Caco-2 (cell line): Measurements from ENCODE around the gene SEZ6L2. TPM values are rescaled to one million over a fixed set of nuclear protein-coding genes. Genes with fewer than 3 reads are reported as not detected.

Source experiments
- BruUV-seq: library from RNA; stranded (reverse); fragments of 400-500 nt; replicated peaks from 2 replicates; lab custom pipeline; 2021; lab: Mats Ljungman, UMichigan
- CTCF ChIA-PET: fragments of 300-600 bp; sonication (Branson Sonifier 250); formaldehyde crosslinking; loops from one replicate; lab custom pipeline; 2022; ENCODE audit warnings: antibody characterized with exemption; lab: Charles Lee
- POLR2A ChIA-PET: fragments of 300-600 bp; sonication (Branson Sonifier 250); formaldehyde crosslinking; loops from one replicate; lab custom pipeline; 2022; ENCODE audit warnings: antibody characterized with exemption; lab: Charles Lee
- DNase-seq, 2 experiments: peaks; one replicate each; pipeline versions ENCODE4 v3.0.0 to v3.0.0-alpha.2; 2020 to 2022
- H3K27me3 ChIP-seq: replicated peaks from 2 replicates; pipeline ENCODE4 v1.6.0; 2011; ENCODE audit warnings: low read length; ENCODE audit not compliant: control insufficient read depth, insufficient read depth
- H3K36me3 ChIP-seq: 2 replicates; pipeline ENCODE4 v1.5.1; 2011; ENCODE audit warnings: low read length; ENCODE audit not compliant: control insufficient read depth, insufficient read depth
- H3K4me1 ChIP-seq: fragments of 250-450 bp; sonication (Bioruptor Pico); 2 replicates; pipeline ENCODE4 v1.5.1; 2020; ENCODE audit warnings: mild to moderate bottlenecking
- H3K4me3 ChIP-seq: 2 replicates; pipeline ENCODE4 v1.5.1; 2011; ENCODE audit warnings: low read depth, mild to moderate bottlenecking, control low read depth, low read length
- H3K9me3 ChIP-seq: fragments of 250-450 bp; sonication (Bioruptor Pico); 2 replicates; pipeline ENCODE4 v1.5.1; 2020; ENCODE audit warnings: mild to moderate bottlenecking, moderate library complexity
- H3K27ac Mint-ChIP-seq: one replicate; pipeline ENCODE4 v1.8.0; 2022; ENCODE audit warnings: mixed read lengths; ENCODE audit not compliant: unreplicated experiment
- H3K27me3 Mint-ChIP-seq: one replicate; pipeline ENCODE4 v1.8.0; 2022; ENCODE audit warnings: mixed read lengths; ENCODE audit not compliant: insufficient read depth, unreplicated experiment
- H3K36me3 Mint-ChIP-seq: one replicate; pipeline ENCODE4 v1.8.0; 2022; ENCODE audit warnings: mild to moderate bottlenecking, mixed read lengths; ENCODE audit not compliant: insufficient read depth, unreplicated experiment
- H3K4me1 Mint-ChIP-seq: one replicate; pipeline ENCODE4 v1.8.0; 2022; ENCODE audit warnings: low read depth, mixed read lengths; ENCODE audit not compliant: unreplicated experiment
- H3K4me3 Mint-ChIP-seq: one replicate; pipeline ENCODE4 v1.8.0; 2022; ENCODE audit warnings: mild to moderate bottlenecking, moderate library complexity, mixed read lengths; ENCODE audit not compliant: unreplicated experiment
- H3K9me3 Mint-ChIP-seq: one replicate; pipeline ENCODE4 v1.8.0; 2022; ENCODE audit warnings: mixed read lengths; ENCODE audit not compliant: unreplicated experiment
- CTCF ChIP-seq, 2 experiments: fragments of 200-600 bp in 1 of 2; IDR thresholded peaks; 1 replicate in 1 of 2; 2 replicates in 1 of 2; pipeline versions ENCODE4 v1.5.1 to v1.8.0; 2011 to 2022; ENCODE audit warnings: antibody characterized with exemption in 1 of 2, control low read depth in 1 of 2, inconsistent platforms in 1 of 2, low read depth in 1 of 2, low read length in 1 of 2, mild to moderate bottlenecking in 1 of 2, moderate library complexity in 1 of 2; ENCODE audit not compliant: insufficient read depth in 1 of 2, severe bottlenecking in 1 of 2, unreplicated experiment in 1 of 2
- intact Hi-C: fragments of 100-400 bp; cut with micrococcal nuclease; formaldehyde crosslinking; loops from one replicate; pipeline ENCODE4 v1.10.0; 2022; ENCODE audit not compliant: unreplicated experiment
- total RNA-seq: library from RNA; stranded (reverse); gene quantifications from 2 replicates; pipeline ENCODE4 v1.2.3, GENCODE V29; 2022

Gene SEZ6L2
- total RNA-seq, 1 experiment from 2014 or later, result 24.1 TPM

DNA sequence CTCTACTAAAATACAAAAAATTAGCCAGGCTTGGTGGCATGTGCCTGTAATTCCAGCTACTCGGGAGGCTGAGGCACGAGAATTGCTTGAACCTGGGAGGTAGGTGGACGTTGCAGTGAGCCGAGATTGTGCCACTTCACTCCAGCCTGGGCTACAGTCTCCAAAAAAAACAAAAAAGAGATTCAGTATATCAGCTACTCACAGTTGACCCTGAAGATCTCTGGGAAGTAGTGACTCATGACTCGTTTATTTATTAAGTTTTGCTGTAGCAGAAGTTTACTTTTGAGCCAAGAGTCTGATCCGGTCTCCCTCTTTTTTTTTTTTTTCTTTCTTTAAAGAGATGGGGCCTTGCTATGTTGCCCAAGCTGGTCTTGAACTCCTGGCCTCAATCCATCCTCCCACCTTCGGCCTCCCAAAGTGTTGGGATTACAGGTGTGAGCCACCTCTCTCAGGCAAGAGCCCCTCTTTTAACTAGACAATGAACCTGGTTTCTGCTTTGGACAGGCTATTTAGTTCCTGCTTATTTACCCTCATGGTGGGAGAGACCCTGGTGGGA lies 74.7 kb downstream of the SEZ6L2 start:
- no peak overlapping the region for H3K4me3 ChIP-seq
- intact Hi-C loops, result no loop called here
- POLR2A ChIA-PET, result interaction anchor here (0.5 kb wide), 1 partner anchor 75 kb away, joined by 5 read pairs; the partner anchor contains the start of gene SEZ6L2

GRCh38 chr16:29821643-29822115 lies 77.7 kb downstream of the SEZ6L2 start:
- H3K36me3 Mint-ChIP-seq, result peaks cover 42% of the 10 kb centered on the region
- no peak for TF ChIP-seq CTCF (IDR thresholded peaks at IDR 0.05; ENCODE audit: insufficient read depth in 1 of 2, low read depth in 1 of 2, low read length in 1 of 2, severe bottlenecking in 1 of 2, unreplicated experiment in 1 of 2)
- POLR2A ChIA-PET, result interaction anchor here (0.6 kb wide), 2 partner anchors 15 to 152 kb away, joined by 3 to 7 read pairs; partner anchors contain the start of gene TAOK2
- H3K9me3 ChIP-seq, result no peaks in the 10 kb centered on the region
- no peaks in the 10 kb centered on the region for H3K9me3 Mint-ChIP-seq
- H3K27me3 ChIP-seq, result no peaks in the 10 kb centered on the region
- no peaks in the 10 kb centered on the region for H3K27me3 Mint-ChIP-seq
- CTCF ChIA-PET, result interaction anchor here (0.6 to 2.2 kb wide), 2 partner anchors 27 to 152 kb away, joined by 5 to 13 read pairs; no protein-coding TSS in a partner anchor
- H3K4me3 ChIP-seq, result no peak overlapping the region
- H3K4me3 Mint-ChIP-seq, result no peak overlapping the region
- intact Hi-C loops, result no loop called here
- peaks cover 27% of the 10 kb centered on the region for H3K4me1 ChIP-seq
- no peak for DNase-seq
- BruUV-seq, result no TSS peak
- no peaks in the 10 kb centered on the region; the same call in 1 of the 2 replicates for H3K36me3 ChIP-seq
- peaks cover 26% of the 10 kb centered on the region for H3K4me1 Mint-ChIP-seq
- no peak overlapping the region for H3K27ac Mint-ChIP-seq

More for the DNA sequence above, 74.7 kb downstream of the SEZ6L2 start:
- Mint-ChIP-seq H3K27ac (peak overlapping the region; percentile 53), H3K27me3 (no peaks in the 10 kb centered on the region), H3K4me1 (peaks cover 17% of the 10 kb centered on the region), H3K9me3 (no peaks in the 10 kb centered on the region), H3K36me3 (peaks cover 23% of the 10 kb centered on the region), H3K4me3 (no peak overlapping the region)
- Histone ChIP-seq H3K27me3 (no peaks in the 10 kb centered on the region), H3K36me3 (no peaks in the 10 kb centered on the region), H3K9me3 (no peaks in the 10 kb centered on the region), H3K4me1 (peaks cover 49% of the 10 kb centered on the region)
- CTCF ChIA-PET, result interaction anchor here (1.5 to 1.9 kb wide), 2 partner anchors 9 to 24 kb away, joined by 3 to 7 read pairs; partner anchors contain the start of gene PAGR1
- BruUV-seq, result no TSS peak
- no peak for TF ChIP-seq CTCF (IDR thresholded peaks at IDR 0.05; ENCODE audit: insufficient read depth in 1 of 2, low read depth in 1 of 2, low read length in 1 of 2, severe bottlenecking in 1 of 2, unreplicated experiment in 1 of 2)
- no peak for DNase-seq

Other genes starting within 250 kb of the SEZ6L2 start
- gene SPN, start 236.3 kb downstream of the SEZ6L2 start, total RNA-seq, result not detected in 2 replicates
- gene QPRT, start 220.4 kb downstream of the SEZ6L2 start, total RNA-seq, result 176 and 178 TPM in 2 replicates
- not detected in 2 replicates for gene C16orf54, start 153.6 kb downstream of the SEZ6L2 start, total RNA-seq
- gene ZG16, start 121.3 kb downstream of the SEZ6L2 start, total RNA-seq, result 1.4 and 1.9 TPM in 2 replicates
- 134 and 152 TPM in 2 replicates for gene KIF22, start 108.8 kb downstream of the SEZ6L2 start, total RNA-seq
- 299 and 317 TPM in 2 replicates for gene MAZ, start 93.0 kb downstream of the SEZ6L2 start, total RNA-seq
- gene PRRT2, start 87.4 kb downstream of the SEZ6L2 start, total RNA-seq, result 3.6 and 3.9 TPM in 2 replicates
- 31.4 and 33.0 TPM in 2 replicates for gene PAGR1, start 83.4 kb downstream of the SEZ6L2 start, total RNA-seq
- 62.9 and 72.5 TPM in 2 replicates for gene MVP, start 79.1 kb downstream of the SEZ6L2 start, total RNA-seq
- gene CDIPT, start 36.3 kb downstream of the SEZ6L2 start, total RNA-seq, result 56.6 and 57.1 TPM in 2 replicates
- 13.2 and 14.7 TPM in 2 replicates for gene ASPHD1, start 938 bp upstream of the SEZ6L2 start, total RNA-seq
- 13.0 and 14.9 TPM in 2 replicates for gene KCTD13, start 26.7 kb upstream of the SEZ6L2 start, total RNA-seq
- 54.5 and 57.7 TPM in 2 replicates for gene TMEM219, start 62.5 kb upstream of the SEZ6L2 start, total RNA-seq
- gene TAOK2, start 74.3 kb upstream of the SEZ6L2 start, total RNA-seq, result 45.8 and 47.1 TPM in 2 replicates
- 22.7 and 23.3 TPM in 2 replicates for gene HIRIP3, start 96.1 kb upstream of the SEZ6L2 start, total RNA-seq
- gene INO80E, start 96.7 kb upstream of the SEZ6L2 start, total RNA-seq, result 58.6 and 58.8 TPM in 2 replicates
- gene DOC2A, start 111.5 kb upstream of the SEZ6L2 start, total RNA-seq, result 3.5 and 4.5 TPM in 2 replicates
- not detected in 2 replicates for gene C16orf92, start 123.6 kb upstream of the SEZ6L2 start, total RNA-seq
- gene TLCD3B, start 131.7 kb upstream of the SEZ6L2 start, total RNA-seq, result 0.48 and 0.60 TPM in 2 replicates
- 675 and 802 TPM in 2 replicates for gene ALDOA, start 166.2 kb upstream of the SEZ6L2 start, total RNA-seq
- 130 and 134 TPM in 2 replicates for gene PPP4C, start 176.4 kb upstream of the SEZ6L2 start, total RNA-seq
- 1.1 and 1.6 TPM in 2 replicates for gene TBX6, start 192.4 kb upstream of the SEZ6L2 start, total RNA-seq
- 24.4 and 26.3 TPM in 2 replicates for gene YPEL3, start 196.7 kb upstream of the SEZ6L2 start, total RNA-seq
- 5.8 and 8.4 TPM in 2 replicates for gene GDPD3, start 214.0 kb upstream of the SEZ6L2 start, total RNA-seq
- gene MAPK3, start 223.7 kb upstream of the SEZ6L2 start, total RNA-seq, result 64.0 and 71.9 TPM in 2 replicates